ENCODE results near the gene CDYL.

GRCh38 chr6:4759997-4760396 lies 16.2 kb upstream of the CDYL start:
- TF ChIP-seq GATA3 (IDR thresholded peaks at IDR 0.05; ENCODE audit: low read depth, low read length) (no peak), GATA2 (IDR thresholded peaks at IDR 0.05; ENCODE audit: low read depth, low read length) (no peak)
